ENCODE data around the gene THSD4.

THSD4 gene

DNA sequence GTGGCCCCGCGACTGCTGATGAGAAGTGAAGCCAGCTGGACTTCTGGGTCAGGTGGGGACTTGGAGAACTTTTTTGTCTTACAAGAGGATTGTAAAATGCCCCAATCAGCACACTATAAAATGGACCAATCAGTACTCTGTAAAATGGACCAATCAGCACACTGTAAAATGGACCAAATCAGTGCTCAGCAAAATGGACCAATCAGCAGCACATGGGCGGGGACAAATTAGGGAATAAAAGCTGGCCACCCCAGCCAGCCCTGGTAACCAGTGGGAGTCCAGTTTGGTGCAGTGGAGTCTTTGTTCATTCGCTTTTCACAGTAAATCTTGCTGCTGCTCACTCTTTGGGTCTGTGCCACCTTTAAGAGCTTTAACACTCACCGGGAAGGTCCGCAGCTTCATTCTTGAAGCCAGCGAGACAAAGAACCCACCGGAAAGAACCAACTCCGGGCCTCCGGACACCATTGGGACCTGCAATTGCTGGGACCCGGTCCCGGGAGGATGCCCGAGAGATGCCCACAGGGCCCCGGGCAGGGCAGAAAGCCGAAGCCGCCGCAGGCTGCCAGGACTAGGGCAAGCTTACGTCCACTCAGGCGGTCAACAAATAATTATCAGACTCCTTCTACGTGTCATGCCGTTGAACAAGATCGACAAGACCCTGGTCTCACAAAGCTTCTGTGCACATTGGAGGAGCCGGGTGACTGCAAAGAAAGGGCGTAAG lies 686.8 kb downstream of the THSD4 start:
- H3K4me3 ChIP-seq (ENCODE audit: low read length): no peak overlapping the region
- no peaks in the 10 kb centered on the region for H3K27me3 ChIP-seq (ENCODE audit: control insufficient read depth, insufficient read depth, low read length)

DNA sequence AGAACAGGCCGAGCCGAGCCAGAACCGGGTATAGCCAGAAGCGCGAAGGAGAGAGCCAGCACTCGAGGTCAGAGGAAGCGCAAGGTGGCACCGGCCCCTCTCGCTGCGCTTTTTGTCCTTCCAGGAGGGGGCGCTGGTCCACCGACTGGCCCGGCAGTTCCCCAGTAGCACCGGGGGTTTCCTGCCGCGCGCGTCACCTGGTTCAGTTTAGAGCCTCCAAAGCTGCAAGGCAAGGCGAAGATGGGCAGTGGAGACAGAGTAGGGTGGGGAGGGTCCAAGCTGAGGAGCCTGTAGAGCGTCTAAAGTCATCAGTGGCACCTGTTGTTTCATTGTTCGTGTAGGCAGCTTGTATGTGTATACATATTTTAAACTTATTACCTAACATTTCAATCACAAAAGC lies 687.5 kb downstream of the THSD4 start:
- Histone ChIP-seq H3K4me1 (ENCODE audit: control insufficient read depth, low read depth, low read length) (peaks cover 16% of the 10 kb centered on the region), H3K4me3 (ENCODE audit: low read length) (no peak overlapping the region), H3K9me3 (ENCODE audit: control insufficient read depth, low read depth, low read length) (no peaks in the 10 kb centered on the region), H3K36me3 (ENCODE audit: control insufficient read depth, low read depth, low read length) (no peaks in the 10 kb centered on the region), H3K27me3 (ENCODE audit: control insufficient read depth, insufficient read depth, low read length) (no peaks in the 10 kb centered on the region), H3K9ac (ENCODE audit: low read length) (no peak overlapping the region), H3K27ac (ENCODE audit: low read length) (no peak overlapping the region)

More for the DNA sequence above, 686.8 kb downstream of the THSD4 start:
- Histone ChIP-seq H3K27ac (ENCODE audit: low read length) (no peak overlapping the region), H3K9me3 (ENCODE audit: control insufficient read depth, low read depth, low read length) (no peaks in the 10 kb centered on the region), H3K9ac (ENCODE audit: low read length) (no peak overlapping the region), H3K4me1 (ENCODE audit: control insufficient read depth, low read depth, low read length) (peaks cover 9% of the 10 kb centered on the region), H3K36me3 (ENCODE audit: control insufficient read depth, low read depth, low read length) (no peaks in the 10 kb centered on the region)

- H3K4me1 ChIP-seq (ENCODE audit: control insufficient read depth, low read depth, low read length): peaks cover 22% of the 10 kb centered on the region
- H3K9ac ChIP-seq (ENCODE audit: low read length): no peak overlapping the region
- no peaks in the 10 kb centered on the region for H3K27me3 ChIP-seq (ENCODE audit: control insufficient read depth, insufficient read depth, low read length)
- H3K9me3 ChIP-seq (ENCODE audit: control insufficient read depth, low read depth, low read length): no peaks in the 10 kb centered on the region
- no peak overlapping the region for H3K27ac ChIP-seq (ENCODE audit: low read length)
- H3K36me3 ChIP-seq (ENCODE audit: control insufficient read depth, low read depth, low read length): no peaks in the 10 kb centered on the region
- no peak overlapping the region for H3K4me3 ChIP-seq (ENCODE audit: low read length)
Measured at GRCh38 chr15:71804226-71804625, 689.0 kb downstream of the THSD4 start.

GRCh38 chr15:71804695-71805470 lies 689.6 kb downstream of the THSD4 start:
- no peak overlapping the region for H3K9ac ChIP-seq (ENCODE audit: low read length)
- H3K27ac ChIP-seq (ENCODE audit: low read length): no peak overlapping the region
- no peaks in the 10 kb centered on the region for H3K36me3 ChIP-seq (ENCODE audit: control insufficient read depth, low read depth, low read length)
- H3K27me3 ChIP-seq (ENCODE audit: control insufficient read depth, insufficient read depth, low read length): no peaks in the 10 kb centered on the region
- no peaks in the 10 kb centered on the region for H3K9me3 ChIP-seq (ENCODE audit: control insufficient read depth, low read depth, low read length)
- no peak overlapping the region for H3K4me3 ChIP-seq (ENCODE audit: low read length)
- H3K4me1 ChIP-seq (ENCODE audit: control insufficient read depth, low read depth, low read length): peaks cover 22% of the 10 kb centered on the region

GRCh38 chr15:71806452-71806931 lies 691.2 kb downstream of the THSD4 start:
- H3K9me3 ChIP-seq (ENCODE audit: control insufficient read depth, low read depth, low read length): no peaks in the 10 kb centered on the region
- H3K4me3 ChIP-seq (ENCODE audit: low read length): peak overlapping the region; percentile 15
- peaks cover 22% of the 10 kb centered on the region for H3K4me1 ChIP-seq (ENCODE audit: control insufficient read depth, low read depth, low read length)
- H3K27ac ChIP-seq (ENCODE audit: low read length): no peak overlapping the region
- H3K27me3 ChIP-seq (ENCODE audit: control insufficient read depth, insufficient read depth, low read length): no peaks in the 10 kb centered on the region
- no peak overlapping the region for H3K9ac ChIP-seq (ENCODE audit: low read length)
- no peaks in the 10 kb centered on the region for H3K36me3 ChIP-seq (ENCODE audit: control insufficient read depth, low read depth, low read length)

DNA sequence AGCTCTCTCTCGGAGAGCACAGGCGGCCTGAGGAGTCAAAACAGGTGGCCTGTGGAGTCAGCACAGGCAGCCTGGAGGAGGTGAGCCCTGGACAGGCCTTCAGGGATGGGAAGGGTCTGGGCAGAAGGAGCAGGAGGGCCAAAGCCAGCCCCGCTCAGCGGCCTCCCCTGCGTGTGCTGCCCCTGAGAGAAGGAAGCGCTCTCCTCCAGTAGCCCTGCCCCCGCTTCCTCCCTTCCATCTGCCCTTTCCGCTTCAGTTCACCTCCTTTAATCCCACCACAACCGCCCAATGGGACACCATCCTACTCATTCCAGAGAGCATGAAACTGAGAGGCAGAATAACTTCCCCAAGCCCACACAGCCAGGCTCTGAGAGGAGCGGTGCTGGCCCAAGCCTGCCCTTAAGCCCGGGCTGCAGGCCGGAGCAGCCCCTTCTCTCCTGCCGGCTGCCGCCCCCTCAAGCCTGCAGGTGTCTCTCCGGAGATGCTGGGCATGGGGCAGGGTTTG lies 691.9 kb downstream of the THSD4 start:
- H3K9ac ChIP-seq (ENCODE audit: low read length): no peak overlapping the region

GRCh38 chr15:71807691-71808091 lies 692.4 kb downstream of the THSD4 start:
- Histone ChIP-seq H3K4me3 (ENCODE audit: low read length) (peak overlapping the region; percentile 15), H3K9me3 (ENCODE audit: control insufficient read depth, low read depth, low read length) (no peaks in the 10 kb centered on the region), H3K36me3 (ENCODE audit: control insufficient read depth, low read depth, low read length) (no peaks in the 10 kb centered on the region), H3K9ac (ENCODE audit: low read length) (no peak overlapping the region), H3K27ac (ENCODE audit: low read length) (no peak overlapping the region), H3K27me3 (ENCODE audit: control insufficient read depth, insufficient read depth, low read length) (no peaks in the 10 kb centered on the region), H3K4me1 (ENCODE audit: control insufficient read depth, low read depth, low read length) (peaks cover 22% of the 10 kb centered on the region)

More for the DNA sequence above, 691.9 kb downstream of the THSD4 start:
- H3K27me3 ChIP-seq (ENCODE audit: control insufficient read depth, insufficient read depth, low read length): no peaks in the 10 kb centered on the region
- no peaks in the 10 kb centered on the region for H3K36me3 ChIP-seq (ENCODE audit: control insufficient read depth, low read depth, low read length)
- H3K4me1 ChIP-seq (ENCODE audit: control insufficient read depth, low read depth, low read length): peaks cover 22% of the 10 kb centered on the region
- no peak overlapping the region for H3K27ac ChIP-seq (ENCODE audit: low read length)
- H3K9me3 ChIP-seq (ENCODE audit: control insufficient read depth, low read depth, low read length): no peaks in the 10 kb centered on the region
- peak overlapping the region; percentile 15 for H3K4me3 ChIP-seq (ENCODE audit: low read length)

DNA sequence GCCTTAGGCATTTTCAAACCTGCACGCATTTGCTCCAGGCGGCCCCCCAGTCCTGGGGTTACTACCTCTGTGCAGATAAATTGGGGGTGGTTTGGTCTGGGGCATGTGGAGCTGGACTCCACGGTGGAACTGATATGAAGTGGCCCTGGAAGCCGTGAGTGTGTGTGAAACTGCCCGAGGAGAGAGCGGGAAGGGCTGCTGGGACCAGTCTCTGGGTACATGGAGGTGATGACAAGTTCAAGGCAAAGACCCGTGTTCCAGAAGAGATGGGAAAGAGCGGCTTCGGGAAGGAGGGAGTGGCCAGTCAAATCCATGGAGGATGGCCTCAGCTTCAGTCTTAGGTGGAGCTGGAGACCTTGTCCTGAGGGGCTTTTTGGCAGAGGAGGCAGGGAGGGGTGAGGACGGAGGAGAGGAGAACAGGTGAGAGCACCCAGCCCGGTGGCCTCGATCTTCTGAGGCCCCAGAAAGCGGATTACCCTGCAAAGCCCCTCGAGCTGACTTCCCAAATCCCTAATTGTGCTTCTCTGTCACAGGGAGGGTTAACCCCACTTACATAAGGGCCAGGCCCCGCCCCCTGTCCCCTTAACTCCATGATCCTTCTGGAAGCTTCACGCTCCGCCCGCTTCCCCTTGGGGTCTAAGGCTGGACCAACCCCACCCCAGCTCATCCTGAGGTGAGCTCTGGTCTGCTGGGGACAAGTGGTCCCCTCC lies 693.2 kb downstream of the THSD4 start:
- no peaks in the 10 kb centered on the region for H3K9me3 ChIP-seq (ENCODE audit: control insufficient read depth, low read depth, low read length)
- H3K36me3 ChIP-seq (ENCODE audit: control insufficient read depth, low read depth, low read length): no peaks in the 10 kb centered on the region
- H3K9ac ChIP-seq (ENCODE audit: low read length): no peak overlapping the region
- H3K4me1 ChIP-seq (ENCODE audit: control insufficient read depth, low read depth, low read length): peaks cover 22% of the 10 kb centered on the region
- H3K27ac ChIP-seq (ENCODE audit: low read length): no peak overlapping the region
- H3K27me3 ChIP-seq (ENCODE audit: control insufficient read depth, insufficient read depth, low read length): no peaks in the 10 kb centered on the region
- no peak overlapping the region for H3K4me3 ChIP-seq (ENCODE audit: low read length)

GRCh38 chr15:71809346-71809745 lies 694.1 kb downstream of the THSD4 start:
- no peak overlapping the region for H3K27ac ChIP-seq (ENCODE audit: low read length)

DNA sequence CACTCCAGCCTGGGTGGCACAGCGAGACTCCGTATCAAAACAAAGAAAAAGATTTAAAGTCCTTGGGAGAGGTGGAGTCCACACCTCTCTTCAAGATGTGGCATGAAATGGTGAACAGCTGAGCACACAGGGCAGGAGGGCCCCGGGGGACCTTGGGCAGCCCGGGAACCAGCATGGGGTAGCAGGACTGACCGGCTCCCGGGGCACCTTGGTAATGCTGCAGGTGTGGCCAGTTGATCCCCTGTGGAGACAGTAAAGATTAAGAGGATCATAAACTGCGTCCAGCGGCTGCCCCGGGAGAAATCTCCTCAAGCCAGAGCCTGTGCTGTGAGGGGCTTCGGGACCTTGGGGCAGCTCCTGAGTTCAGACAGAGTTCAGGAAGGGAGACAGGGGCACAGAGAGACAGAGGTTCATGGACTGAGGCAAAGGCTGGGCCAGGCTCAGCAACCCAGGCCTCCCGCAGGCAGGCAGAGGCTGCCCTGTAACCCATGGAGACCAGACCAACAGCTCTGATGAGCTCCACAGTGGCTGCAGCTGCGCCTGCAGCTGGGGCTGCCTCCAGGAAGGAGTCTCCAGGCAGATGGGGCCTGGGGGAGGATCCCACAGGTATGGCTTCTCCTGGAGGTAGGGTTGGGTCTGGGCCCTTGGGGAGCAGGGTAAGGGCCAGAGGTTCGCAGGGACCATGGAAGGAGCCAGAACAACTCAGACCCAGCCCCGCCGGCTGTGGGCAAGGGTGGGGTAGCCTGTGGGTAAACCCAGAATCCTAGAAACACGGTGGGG lies 695.2 kb downstream of the THSD4 start, which contains the start of gene NR2E3:
NR2E3 (plus strand) TSS at position 299 of the 780 bp plus-strand sequence; CDS start at position 489, 190 bp downstream.
- no peaks in the 10 kb centered on the region for H3K9me3 ChIP-seq (ENCODE audit: control insufficient read depth, low read depth, low read length)
- no peak within 1 kb of the TSS for H3K27ac ChIP-seq (ENCODE audit: low read length)
- no peaks in the 10 kb centered on the region for H3K27me3 ChIP-seq (ENCODE audit: control insufficient read depth, insufficient read depth, low read length)
- H3K9ac ChIP-seq (ENCODE audit: low read length): no peak within 1 kb of the TSS
- H3K36me3 ChIP-seq (ENCODE audit: control insufficient read depth, low read depth, low read length): no peaks in the 10 kb centered on the region
- no peak within 1 kb of the TSS for H3K4me3 ChIP-seq (ENCODE audit: low read length)
- H3K4me1 ChIP-seq (ENCODE audit: control insufficient read depth, low read depth, low read length): peaks cover 22% of the 10 kb centered on the region

More at GRCh38 chr15:71809346-71809745, 694.1 kb downstream of the THSD4 start:
- no peaks in the 10 kb centered on the region for H3K36me3 ChIP-seq (ENCODE audit: control insufficient read depth, low read depth, low read length)
- no peaks in the 10 kb centered on the region for H3K27me3 ChIP-seq (ENCODE audit: control insufficient read depth, insufficient read depth, low read length)
- H3K4me1 ChIP-seq (ENCODE audit: control insufficient read depth, low read depth, low read length): peaks cover 22% of the 10 kb centered on the region
- no peaks in the 10 kb centered on the region for H3K9me3 ChIP-seq (ENCODE audit: control insufficient read depth, low read depth, low read length)
- no peak overlapping the region for H3K4me3 ChIP-seq (ENCODE audit: low read length)
- H3K9ac ChIP-seq (ENCODE audit: low read length): no peak overlapping the region
